HG03460 (cell line): Measurements from ENCODE around the gene BLMH.

ENCODE experiments used
- ATAC-seq: cut with Tn5 transposase; IDR thresholded peaks from one replicate; pipeline ENCODE4 v1.9.1; 2021; ENCODE audit not compliant: unreplicated experiment

Gene BLMH

DNA sequence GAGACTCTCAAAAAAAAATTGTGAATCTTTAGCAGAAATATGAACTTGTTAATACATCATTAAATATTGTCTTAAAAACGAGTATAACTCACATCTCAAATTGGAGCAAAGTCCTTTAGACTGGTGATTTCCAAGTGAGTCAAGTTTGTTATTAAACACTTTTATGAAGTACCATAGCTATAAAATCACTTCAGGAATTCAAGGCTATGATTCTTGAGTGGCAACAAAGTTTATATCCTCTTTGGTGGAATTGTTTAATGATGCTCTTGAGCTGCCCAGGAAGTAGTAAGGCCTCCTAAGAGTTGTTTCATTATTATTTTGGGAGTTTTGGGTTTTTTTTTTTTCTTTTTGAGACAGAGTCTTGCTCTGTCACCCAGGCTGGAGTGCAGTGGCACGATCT, 16.7 kb upstream of the BLMH start:
- ATAC-seq = no peak

DNA sequence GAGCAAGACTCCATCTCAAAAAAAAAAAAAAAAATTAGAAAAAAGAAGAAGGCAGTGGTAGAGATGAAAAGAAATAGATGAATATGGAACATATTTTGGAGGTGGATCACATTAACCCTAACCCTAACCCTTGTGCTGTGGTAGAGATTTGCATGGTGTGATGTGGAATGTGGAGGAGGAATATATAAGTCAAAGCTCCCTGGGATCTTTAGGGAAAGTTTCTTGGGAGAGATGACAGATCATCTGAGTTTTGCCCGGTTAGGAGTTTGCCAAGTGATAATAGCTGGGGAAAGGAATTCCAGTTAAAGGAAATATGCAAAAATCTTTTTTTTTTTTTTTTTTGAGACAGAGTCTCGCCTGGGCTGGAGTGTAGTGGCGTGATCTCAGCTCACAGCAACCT, 13.0 kb upstream of the BLMH start:
- no peak for ATAC-seq

- ATAC-seq = no peak
These were observed 10.5 kb upstream of the BLMH start for GRCh38 chr17:30302241-30302640.

- no peak for ATAC-seq
These were observed 9.1 kb upstream of the BLMH start for GRCh38 chr17:30300818-30301217.

DNA sequence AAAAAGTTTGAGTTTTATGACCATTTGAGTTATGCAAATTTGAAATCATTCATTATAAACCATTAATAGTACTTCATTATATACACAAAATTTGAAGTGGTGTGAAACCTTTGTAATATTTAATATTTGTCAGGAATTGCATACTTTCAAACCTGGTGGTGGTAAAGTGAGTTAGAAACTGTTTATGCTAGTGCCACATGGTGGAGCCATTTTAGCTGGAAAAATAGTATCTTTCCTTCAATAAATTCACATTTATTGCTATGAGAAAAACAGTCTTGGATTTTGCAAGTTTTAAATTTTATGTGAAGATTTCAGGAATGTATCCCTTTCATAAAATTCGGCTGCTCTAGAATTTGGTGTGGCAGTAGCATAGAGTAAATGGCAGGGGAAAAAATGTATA, 7.3 kb upstream of the BLMH start:
- ATAC-seq = no peak

- ATAC-seq = no peak
These were observed 6.0 kb upstream of the BLMH start for GRCh38 chr17:30297715-30298114.

DNA sequence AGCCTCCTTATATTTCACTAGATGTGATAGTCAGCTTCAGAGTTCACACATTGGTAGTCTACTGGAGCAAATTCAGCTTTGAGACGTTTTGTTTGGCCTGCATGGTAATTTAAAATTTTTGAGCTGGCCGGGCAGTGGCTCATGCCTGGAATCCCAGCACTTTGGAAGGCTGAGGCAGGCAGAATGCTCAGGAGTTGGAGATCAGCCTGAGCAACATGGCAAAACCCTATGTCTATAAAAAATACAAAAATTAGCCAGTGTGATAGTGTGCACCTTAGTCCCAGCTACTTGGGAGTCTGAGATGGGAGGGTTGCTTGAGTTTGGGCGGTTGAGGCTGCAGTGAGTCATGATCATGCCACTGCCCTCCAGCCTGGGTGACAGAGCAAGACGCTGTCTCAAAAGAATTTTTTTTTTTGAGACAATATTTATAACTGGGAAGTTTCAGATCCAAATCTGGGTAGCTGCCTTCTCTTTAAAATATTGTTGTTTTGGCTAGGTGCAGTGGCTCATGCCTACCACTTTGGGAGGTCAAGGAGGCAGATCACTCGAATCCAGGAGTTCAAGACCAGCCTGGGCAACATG, 4.8 kb upstream of the BLMH start:
- no peak for ATAC-seq

- no peak for ATAC-seq
These were observed 628 bp upstream of the BLMH start for GRCh38 chr17:30292286-30292858.

GRCh38 chr17:30290696-30291542, 825 bp downstream of the BLMH start:
- ATAC-seq = peak; percentile 37

GRCh38 chr17:30290077-30290476, 1.7 kb downstream of the BLMH start:
- no peak for ATAC-seq

DNA sequence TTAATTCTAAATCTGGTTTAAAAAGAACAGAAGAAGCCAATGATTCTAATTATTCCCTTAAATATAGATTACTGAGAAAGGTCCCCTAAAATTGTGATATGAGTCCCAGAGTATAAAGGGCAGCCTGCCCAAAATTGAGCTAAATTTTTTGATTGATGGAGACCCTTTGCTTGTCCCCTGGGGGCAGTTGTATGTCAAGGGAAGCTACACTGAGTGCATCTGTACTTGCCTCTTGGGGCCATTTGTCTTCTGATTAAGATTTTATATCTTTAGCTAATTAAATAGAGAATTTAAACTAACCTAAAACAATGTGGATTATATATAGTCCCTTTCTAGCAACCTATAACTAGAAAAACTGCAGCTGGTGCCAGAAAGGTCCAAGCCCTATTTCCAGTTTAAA, 12.6 kb downstream of the BLMH start:
- no peak for ATAC-seq

DNA sequence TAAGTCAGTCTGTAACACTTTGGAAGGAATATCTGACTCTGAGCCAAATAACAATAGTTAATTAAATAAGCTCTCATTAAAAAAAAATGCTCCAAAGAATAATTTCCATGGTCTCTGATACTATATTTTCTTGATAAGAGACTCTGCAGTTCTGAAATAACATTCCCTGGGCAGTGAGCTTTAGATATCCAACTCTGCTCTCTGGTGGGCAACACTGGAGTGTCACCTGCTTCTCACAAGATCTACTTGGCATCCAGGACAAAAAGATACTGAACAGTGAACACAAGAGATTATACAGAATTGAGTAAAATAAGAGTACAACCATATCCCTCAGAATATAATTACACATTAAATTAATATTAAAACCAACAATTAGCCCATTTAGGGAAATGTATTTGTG, 13.7 kb downstream of the BLMH start:
- no peak for ATAC-seq

GRCh38 chr17:30275911-30276310, 15.8 kb downstream of the BLMH start:
- ATAC-seq = no peak

DNA sequence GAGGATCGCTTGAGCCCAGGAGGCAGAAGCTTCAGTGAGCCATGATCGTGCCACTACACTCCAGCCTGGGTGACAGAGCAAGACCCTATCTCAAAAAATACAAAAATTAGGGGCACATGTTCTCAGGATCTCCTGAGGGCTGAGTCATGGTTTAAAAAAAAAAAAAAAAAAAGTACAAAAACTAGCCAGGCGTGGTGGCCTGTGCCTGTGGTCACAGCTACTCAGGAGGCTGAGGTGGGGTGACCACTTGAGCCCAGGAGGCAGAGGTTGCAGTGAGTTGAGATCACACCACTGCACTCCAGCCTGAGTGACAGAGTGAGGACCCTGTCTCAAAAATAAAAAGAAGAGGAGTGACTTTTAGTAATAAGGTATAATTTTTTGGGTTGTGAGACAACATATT, 16.9 kb downstream of the BLMH start:
- no peak for ATAC-seq

- no peak for ATAC-seq
These were observed 18.4 kb downstream of the BLMH start for GRCh38 chr17:30273373-30273772.

GRCh38 chr17:30271102-30271501, 20.6 kb downstream of the BLMH start:
- ATAC-seq = no peak

DNA sequence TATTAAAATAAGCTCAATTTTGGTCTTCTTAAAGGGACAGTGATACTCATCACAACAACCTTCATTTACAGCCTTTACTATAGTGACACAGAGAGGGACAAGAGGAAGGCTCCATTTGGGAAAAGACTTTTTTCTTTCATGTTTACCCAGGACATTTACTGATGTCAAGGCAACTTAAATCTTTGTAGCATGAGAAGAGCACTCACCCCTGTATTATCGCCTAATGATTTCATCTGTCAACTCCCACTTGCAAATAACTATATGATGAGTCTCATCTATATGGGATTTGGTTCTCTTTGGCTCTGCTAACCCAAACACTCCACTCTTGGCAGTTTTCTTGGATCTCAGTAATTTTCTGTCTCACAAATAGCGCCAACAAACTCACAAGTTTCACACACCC, 24.1 kb downstream of the BLMH start:
- ATAC-seq = no peak

GRCh38 chr17:30263552-30264333, 28.0 kb downstream of the BLMH start:
- ATAC-seq = no peak

DNA sequence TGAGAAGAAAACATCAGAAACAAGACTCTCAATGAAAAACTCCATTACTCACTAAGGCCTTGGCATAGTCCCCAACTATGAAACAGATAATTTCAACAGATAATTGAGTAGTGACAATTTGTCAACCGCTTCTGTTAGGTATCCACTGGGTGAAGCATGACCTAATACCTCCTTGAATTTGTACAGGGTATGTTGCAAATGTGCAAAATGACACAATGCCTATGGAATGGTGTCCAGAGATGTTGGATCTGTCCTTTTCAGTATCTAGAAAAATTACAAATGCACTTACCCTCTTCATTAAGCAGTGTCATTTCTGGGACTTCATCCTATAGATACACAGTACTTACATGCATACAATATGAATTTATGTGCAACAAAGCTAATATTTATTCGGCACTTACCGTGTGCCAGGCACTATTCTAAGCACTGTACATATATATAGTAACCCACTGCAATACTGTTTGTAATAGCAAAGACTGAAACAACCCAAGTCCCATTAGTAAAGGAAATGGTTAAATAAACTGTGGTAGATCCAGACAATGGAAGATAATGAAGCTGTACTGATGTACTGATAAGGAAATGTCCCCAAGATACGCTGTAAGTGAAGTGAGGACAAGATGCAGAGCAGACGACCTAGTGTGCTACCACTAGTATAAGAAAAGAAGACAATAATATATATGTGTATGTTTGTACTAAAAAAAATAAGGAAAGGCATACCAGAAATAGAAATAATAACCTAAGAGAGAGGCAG, 34.8 kb downstream of the BLMH start:
- no peak for ATAC-seq

GRCh38 chr17:30254150-30254549, 37.6 kb downstream of the BLMH start:
- no peak for ATAC-seq

- no peak for ATAC-seq
These were observed 38.4 kb downstream of the BLMH start for GRCh38 chr17:30253312-30253711.
